ENCODE results near the gene SLC43A1.

Gene SLC43A1

GRCh38 chr11:57466680-57467079, 48.8 kb downstream of the SLC43A1 start:
- Histone ChIP-seq H3K9me2 (replicated peaks; ENCODE audit: control insufficient read depth, low read length) (no peaks in the 10 kb centered on the region), H3K36me3 (ENCODE audit: control insufficient read depth, low read length) (no peaks in the 10 kb centered on the region), H3K4me2 (ENCODE audit: low read length) (no peak overlapping the region), H3K27ac (ENCODE audit: low read depth, low read length) (no peak overlapping the region), H3K4me1 (ENCODE audit: control insufficient read depth, low read length) (no peaks in the 10 kb centered on the region), H3K4me3 (ENCODE audit: low read length) (no peak overlapping the region), H3F3A (ENCODE audit: control insufficient read depth, insufficient read depth) (no peaks in the 10 kb centered on the region), H4K20me1 (ENCODE audit: control insufficient read depth, insufficient read depth, low read depth, low read length) (no peaks in the 10 kb centered on the region), H3K27me3 (ENCODE audit: control insufficient read depth, low read length) (peaks cover 10% of the 10 kb centered on the region), H3K9me3 (ENCODE audit: control insufficient read depth, insufficient read depth, low read length) (no peaks in the 10 kb centered on the region), H3K79me2 (ENCODE audit: control insufficient read depth, low read length) (no peaks in the 10 kb centered on the region)
- TF ChIP-seq, protein P1, sequence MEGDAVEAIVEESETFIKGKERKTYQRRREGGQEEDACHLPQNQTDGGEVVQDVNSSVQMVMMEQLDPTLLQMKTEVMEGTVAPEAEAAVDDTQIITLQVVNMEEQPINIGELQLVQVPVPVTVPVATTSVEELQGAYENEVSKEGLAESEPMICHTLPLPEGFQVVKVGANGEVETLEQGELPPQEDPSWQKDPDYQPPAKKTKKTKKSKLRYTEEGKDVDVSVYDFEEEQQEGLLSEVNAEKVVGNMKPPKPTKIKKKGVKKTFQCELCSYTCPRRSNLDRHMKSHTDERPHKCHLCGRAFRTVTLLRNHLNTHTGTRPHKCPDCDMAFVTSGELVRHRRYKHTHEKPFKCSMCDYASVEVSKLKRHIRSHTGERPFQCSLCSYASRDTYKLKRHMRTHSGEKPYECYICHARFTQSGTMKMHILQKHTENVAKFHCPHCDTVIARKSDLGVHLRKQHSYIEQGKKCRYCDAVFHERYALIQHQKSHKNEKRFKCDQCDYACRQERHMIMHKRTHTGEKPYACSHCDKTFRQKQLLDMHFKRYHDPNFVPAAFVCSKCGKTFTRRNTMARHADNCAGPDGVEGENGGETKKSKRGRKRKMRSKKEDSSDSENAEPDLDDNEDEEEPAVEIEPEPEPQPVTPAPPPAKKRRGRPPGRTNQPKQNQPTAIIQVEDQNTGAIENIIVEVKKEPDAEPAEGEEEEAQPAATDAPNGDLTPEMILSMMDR (IDR thresholded peaks at IDR 0.05; ENCODE audit: low read depth, low read length, poor library complexity, severe bottlenecking): no peak
- no peak for TF ChIP-seq EZH2phosphoT487 (IDR thresholded peaks at IDR 0.05; ENCODE audit: borderline replicate concordance, low read length)

- no peak overlapping the region for H3K4me3 ChIP-seq (ENCODE audit: low read length)
- H3F3A ChIP-seq (ENCODE audit: control insufficient read depth, insufficient read depth): no peaks in the 10 kb centered on the region
- no peak overlapping the region for H3K4me2 ChIP-seq (ENCODE audit: low read length)
- no peak for TF ChIP-seq EZH2phosphoT487 (IDR thresholded peaks at IDR 0.05; ENCODE audit: borderline replicate concordance, low read length)
- TF ChIP-seq, protein P1 (IDR thresholded peaks at IDR 0.05; ENCODE audit: low read depth, low read length, poor library complexity, severe bottlenecking): no peak
- no peaks in the 10 kb centered on the region for H4K20me1 ChIP-seq (ENCODE audit: control insufficient read depth, insufficient read depth, low read depth, low read length)
- H3K27me3 ChIP-seq (ENCODE audit: control insufficient read depth, low read length): peaks cover 25% of the 10 kb centered on the region
- H3K79me2 ChIP-seq (ENCODE audit: control insufficient read depth, low read length): no peaks in the 10 kb centered on the region
- no peaks in the 10 kb centered on the region for H3K9me3 ChIP-seq (ENCODE audit: control insufficient read depth, insufficient read depth, low read length)
- no peaks in the 10 kb centered on the region for H3K9me2 ChIP-seq (replicated peaks; ENCODE audit: control insufficient read depth, low read length)
- peaks cover 5% of the 10 kb centered on the region for H3K4me1 ChIP-seq (ENCODE audit: control insufficient read depth, low read length)
- no peaks in the 10 kb centered on the region for H3K36me3 ChIP-seq (ENCODE audit: control insufficient read depth, low read length)
- H3K27ac ChIP-seq (ENCODE audit: low read depth, low read length): no peak overlapping the region
Observed at GRCh38 chr11:57464539-57465181, 50.8 kb downstream of the SLC43A1 start.

GRCh38 chr11:57463671-57464538, 51.6 kb downstream of the SLC43A1 start:
- no peak overlapping the region for H3K4me3 ChIP-seq (ENCODE audit: low read length)
- H3K4me1 ChIP-seq (ENCODE audit: control insufficient read depth, low read length): peaks cover 13% of the 10 kb centered on the region
- no peaks in the 10 kb centered on the region for H3F3A ChIP-seq (ENCODE audit: control insufficient read depth, insufficient read depth)
- H3K79me2 ChIP-seq (ENCODE audit: control insufficient read depth, low read length): no peaks in the 10 kb centered on the region
- H3K36me3 ChIP-seq (ENCODE audit: control insufficient read depth, low read length): no peaks in the 10 kb centered on the region
- no peaks in the 10 kb centered on the region for H4K20me1 ChIP-seq (ENCODE audit: control insufficient read depth, insufficient read depth, low read depth, low read length)
- H3K27ac ChIP-seq (ENCODE audit: low read depth, low read length): no peak overlapping the region
- no peaks in the 10 kb centered on the region for H3K9me3 ChIP-seq (ENCODE audit: control insufficient read depth, insufficient read depth, low read length)
- peaks cover 33% of the 10 kb centered on the region for H3K27me3 ChIP-seq (ENCODE audit: control insufficient read depth, low read length)
- no peaks in the 10 kb centered on the region for H3K9me2 ChIP-seq (replicated peaks; ENCODE audit: control insufficient read depth, low read length)
- no peak overlapping the region for H3K4me2 ChIP-seq (ENCODE audit: low read length)
- no peak for TF ChIP-seq EZH2phosphoT487 (IDR thresholded peaks at IDR 0.05; ENCODE audit: borderline replicate concordance, low read length)
- TF ChIP-seq, protein P1 (IDR thresholded peaks at IDR 0.05; ENCODE audit: low read depth, low read length, poor library complexity, severe bottlenecking): no peak
